ENCODE results near the gene CACHD1. TPM values are rescaled to one million over a fixed set of nuclear protein-coding genes. Genes with fewer than 3 reads are reported as not detected.

The CACHD1 gene
- total RNA-seq, 4 donors from 2014 or later: 7.7 to 20.1 (median 9.8) TPM

- H3K36me3 ChIP-seq: no peaks in the 10 kb centered on the region
- no peaks in the 10 kb centered on the region for H3K27me3 ChIP-seq
- no peaks in the 10 kb centered on the region for H3K9me3 ChIP-seq
- TF ChIP-seq POLR2A (IDR thresholded peaks at IDR 0.05) (no peak), EP300 (IDR thresholded peaks at IDR 0.05) (no peak)
- TF ChIP-seq, protein P1, sequence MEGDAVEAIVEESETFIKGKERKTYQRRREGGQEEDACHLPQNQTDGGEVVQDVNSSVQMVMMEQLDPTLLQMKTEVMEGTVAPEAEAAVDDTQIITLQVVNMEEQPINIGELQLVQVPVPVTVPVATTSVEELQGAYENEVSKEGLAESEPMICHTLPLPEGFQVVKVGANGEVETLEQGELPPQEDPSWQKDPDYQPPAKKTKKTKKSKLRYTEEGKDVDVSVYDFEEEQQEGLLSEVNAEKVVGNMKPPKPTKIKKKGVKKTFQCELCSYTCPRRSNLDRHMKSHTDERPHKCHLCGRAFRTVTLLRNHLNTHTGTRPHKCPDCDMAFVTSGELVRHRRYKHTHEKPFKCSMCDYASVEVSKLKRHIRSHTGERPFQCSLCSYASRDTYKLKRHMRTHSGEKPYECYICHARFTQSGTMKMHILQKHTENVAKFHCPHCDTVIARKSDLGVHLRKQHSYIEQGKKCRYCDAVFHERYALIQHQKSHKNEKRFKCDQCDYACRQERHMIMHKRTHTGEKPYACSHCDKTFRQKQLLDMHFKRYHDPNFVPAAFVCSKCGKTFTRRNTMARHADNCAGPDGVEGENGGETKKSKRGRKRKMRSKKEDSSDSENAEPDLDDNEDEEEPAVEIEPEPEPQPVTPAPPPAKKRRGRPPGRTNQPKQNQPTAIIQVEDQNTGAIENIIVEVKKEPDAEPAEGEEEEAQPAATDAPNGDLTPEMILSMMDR (IDR thresholded peaks at IDR 0.05): no peak
- H3K4me3 ChIP-seq: no peak overlapping the region
- H3K27ac ChIP-seq: no peak overlapping the region
- WGBS, 2 donors (ENCODE audit: low coverage in 1 of 2): 63 to 73% methylated on average over 3 of the region's 3 CpGs
- ATAC-seq: no peak
- no peaks in the 10 kb centered on the region for H3K4me1 ChIP-seq
Observed at GRCh38 chr1:64581135-64581842, 111.4 kb downstream of the CACHD1 start.

GRCh38 chr1:64581843-64582185, 111.9 kb downstream of the CACHD1 start:
- Histone ChIP-seq H3K27ac (no peak overlapping the region), H3K4me1 (no peaks in the 10 kb centered on the region), H3K27me3 (no peaks in the 10 kb centered on the region), H3K4me3 (no peak overlapping the region), H3K9me3 (no peaks in the 10 kb centered on the region), H3K36me3 (no peaks in the 10 kb centered on the region)
- TF ChIP-seq EP300 (IDR thresholded peaks at IDR 0.05) (no peak), POLR2A (IDR thresholded peaks at IDR 0.05) (no peak), POLR2AphosphoS5 (IDR thresholded peaks at IDR 0.05) (no peak)
- TF ChIP-seq, protein P1 (IDR thresholded peaks at IDR 0.05): no peak
- ATAC-seq: no peak
- WGBS, 2 donors (ENCODE audit: low coverage in 1 of 2): 76 to 92% methylated on average over 4 of the region's 4 CpGs

GRCh38 chr1:64584479-64584878, 114.5 kb downstream of the CACHD1 start:
- no peaks in the 10 kb centered on the region for H3K4me1 ChIP-seq
- H3K4me3 ChIP-seq: no peak overlapping the region
- H3K9me3 ChIP-seq: no peaks in the 10 kb centered on the region
- WGBS, 2 donors (ENCODE audit: low coverage in 1 of 2): 80 to 83% methylated on average over 1 of the region's 1 CpG
- H3K27me3 ChIP-seq: no peaks in the 10 kb centered on the region
- TF ChIP-seq, protein P1 (IDR thresholded peaks at IDR 0.05): peak in 1 of 4 experiments; percentile 17
- TF ChIP-seq POLR2AphosphoS5 (IDR thresholded peaks at IDR 0.05): no peak
- no peak for ATAC-seq
- no peak overlapping the region for H3K27ac ChIP-seq
- H3K36me3 ChIP-seq: no peaks in the 10 kb centered on the region

- ATAC-seq: no peak
- Histone ChIP-seq H3K27me3 (no peaks in the 10 kb centered on the region), H3K36me3 (no peaks in the 10 kb centered on the region), H3K27ac (no peak overlapping the region), H3K4me1 (no peaks in the 10 kb centered on the region), H3K4me3 (no peak overlapping the region), H3K9me3 (no peaks in the 10 kb centered on the region)
- TF ChIP-seq, protein P1 (IDR thresholded peaks at IDR 0.05): no peak
- no peak for TF ChIP-seq POLR2A (IDR thresholded peaks at IDR 0.05)
- no peak for TF ChIP-seq POLR2AphosphoS5 (IDR thresholded peaks at IDR 0.05)
- TF ChIP-seq EP300 (IDR thresholded peaks at IDR 0.05): no peak
Observed at GRCh38 chr1:64588876-64589275, 118.9 kb downstream of the CACHD1 start.

- no peak overlapping the region for H3K4me3 ChIP-seq
- no peaks in the 10 kb centered on the region for H3K36me3 ChIP-seq
- H3K27me3 ChIP-seq: no peaks in the 10 kb centered on the region
- H3K9me3 ChIP-seq: no peaks in the 10 kb centered on the region
- ATAC-seq: no peak
- H3K4me1 ChIP-seq: no peaks in the 10 kb centered on the region
- TF ChIP-seq POLR2AphosphoS5 (IDR thresholded peaks at IDR 0.05): no peak
- TF ChIP-seq EP300 (IDR thresholded peaks at IDR 0.05): no peak
- TF ChIP-seq, protein P1 (IDR thresholded peaks at IDR 0.05): no peak
- TF ChIP-seq POLR2A (IDR thresholded peaks at IDR 0.05): no peak
- H3K27ac ChIP-seq: no peak overlapping the region
- 90 to 100% methylated on average over 1 of the region's 1 CpG for WGBS, 2 donors (ENCODE audit: low coverage in 1 of 2)
Observed at GRCh38 chr1:64590316-64590715, 120.4 kb downstream of the CACHD1 start.

Measured in gastroesophageal sphincter (tissue), 4 donors.